Middle frontal gyrus (tissue), 1 donor: ENCODE measurements around the gene RAET1L.
"Not testable (repeated sequence)": the region's sequence is repeated elsewhere in the genome, so short reads cannot be mapped to it uniquely, and the experiment has no call there.

Experiments used
- DNase-seq: peaks from one replicate; pipeline ENCODE4 v3.0.0-alpha.2; 2015; ENCODE audit warnings: low spot score; ENCODE audit errors: extremely low spot score

RAET1L gene, protein sequence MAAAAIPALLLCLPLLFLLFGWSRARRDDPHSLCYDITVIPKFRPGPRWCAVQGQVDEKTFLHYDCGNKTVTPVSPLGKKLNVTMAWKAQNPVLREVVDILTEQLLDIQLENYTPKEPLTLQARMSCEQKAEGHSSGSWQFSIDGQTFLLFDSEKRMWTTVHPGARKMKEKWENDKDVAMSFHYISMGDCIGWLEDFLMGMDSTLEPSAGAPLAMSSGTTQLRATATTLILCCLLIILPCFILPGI

DNA sequence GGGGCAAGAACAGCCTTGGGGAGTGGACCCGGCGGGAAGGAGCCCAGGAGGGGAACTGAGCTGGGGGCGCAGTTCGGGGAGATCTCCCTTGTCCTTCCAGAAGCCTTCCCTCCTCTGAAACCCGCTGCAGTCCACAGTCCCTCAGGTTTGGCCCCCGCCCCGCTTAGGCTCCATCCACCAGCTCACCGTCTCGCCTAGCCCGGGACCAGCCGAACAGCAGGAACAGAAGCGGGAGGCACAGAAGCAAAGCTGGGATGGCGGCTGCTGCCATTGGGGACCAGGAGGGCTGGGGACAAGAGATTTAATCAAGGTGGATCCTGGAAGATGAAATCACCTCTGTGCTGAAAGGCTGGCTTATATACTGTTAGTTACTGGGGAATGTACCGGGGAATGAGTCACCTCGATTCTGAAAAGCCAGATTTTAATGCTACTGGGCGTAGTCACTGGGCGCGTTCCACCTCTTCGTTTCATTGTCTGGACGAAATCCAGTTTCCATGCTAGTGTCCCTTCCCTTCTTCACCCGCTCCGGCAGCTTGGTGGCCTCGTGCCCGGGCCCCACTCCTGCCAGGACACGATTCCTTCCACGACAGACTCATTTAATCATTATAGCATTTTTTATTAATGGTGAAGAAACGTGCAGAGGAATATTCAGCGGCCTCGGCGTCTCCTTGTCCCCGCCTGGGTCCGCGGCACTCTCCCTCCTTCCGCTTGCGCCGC, at the start of gene RAET1L:
TSS of gene RAET1L (minus strand) at position 332 of the 717 bp plus-strand sequence. CDS start at position 271, 61 bp downstream.
- DNase-seq: no peak

DNA sequence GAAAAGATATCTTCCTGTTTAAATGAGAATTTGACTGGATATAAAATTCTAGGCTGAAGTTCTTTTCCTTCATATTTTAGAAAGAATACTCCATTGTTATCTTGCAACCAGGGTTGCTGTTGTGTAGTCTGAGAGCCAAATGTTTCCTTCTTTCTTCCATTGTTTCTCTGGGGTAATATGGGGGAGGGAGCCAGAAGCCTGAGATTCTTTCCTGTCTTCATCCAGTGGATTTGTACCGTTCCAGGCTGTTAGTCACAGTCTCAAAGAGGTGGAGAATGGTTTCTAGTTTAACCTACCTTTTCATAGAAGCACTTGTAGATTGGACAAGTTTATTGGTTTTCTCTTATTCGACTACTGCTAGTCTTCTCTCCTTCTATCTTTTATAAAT, 49.7 kb upstream of the RAET1L start:
- no peak for DNase-seq

DNA sequence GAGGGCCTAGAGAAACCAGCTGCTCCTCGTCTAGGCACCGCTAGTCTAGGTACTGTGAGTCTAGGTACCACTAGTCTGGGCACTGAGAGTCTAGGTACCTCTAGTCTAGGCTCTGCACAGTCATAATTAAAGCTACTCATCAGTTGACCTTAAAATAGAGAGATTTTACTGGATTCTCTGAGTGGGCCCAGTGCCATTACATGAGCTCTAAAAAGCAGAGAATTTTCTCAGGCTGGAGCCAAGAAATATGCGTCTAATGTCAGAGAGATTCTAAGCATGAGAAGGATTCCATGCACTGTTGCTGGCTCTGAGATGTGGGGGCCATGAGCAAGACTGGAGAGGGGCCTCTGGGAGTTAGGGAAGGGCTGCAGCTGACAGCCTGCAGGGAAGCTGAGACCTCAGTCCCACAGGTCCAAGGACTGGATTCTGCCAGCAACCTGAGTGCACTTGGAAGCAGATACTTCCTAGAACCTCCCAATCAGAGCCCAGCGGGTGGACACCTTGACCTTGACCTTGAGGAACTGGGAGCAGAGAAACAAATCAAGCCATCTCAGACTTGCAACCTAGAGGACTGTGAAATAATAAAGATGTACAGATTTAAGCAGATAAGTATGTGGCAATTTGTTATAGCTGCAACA, 49.2 kb upstream of the RAET1L start:
- not testable (repeated sequence) for DNase-seq

DNA sequence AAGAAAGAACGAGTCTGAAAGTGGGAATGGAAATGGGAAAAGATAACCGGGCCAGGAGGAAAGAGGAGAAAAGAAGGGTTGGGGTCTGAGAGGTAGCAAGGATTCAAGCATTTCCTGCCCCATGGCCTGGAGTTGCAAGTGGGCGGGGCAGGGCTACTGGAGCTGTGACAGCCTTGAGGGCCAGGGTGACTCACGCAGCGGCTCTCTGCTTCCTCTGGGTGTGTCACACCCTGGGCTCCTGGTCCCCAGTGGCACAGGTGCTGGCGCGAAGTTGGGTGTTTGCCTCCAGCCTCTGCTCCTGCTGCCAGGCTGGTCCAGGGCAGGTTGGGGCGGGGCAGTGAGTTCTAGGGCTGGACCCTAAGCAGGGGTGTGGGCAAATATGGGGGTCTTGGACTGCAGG, 46.9 kb upstream of the RAET1L start:
- DNase-seq: no peak

DNA sequence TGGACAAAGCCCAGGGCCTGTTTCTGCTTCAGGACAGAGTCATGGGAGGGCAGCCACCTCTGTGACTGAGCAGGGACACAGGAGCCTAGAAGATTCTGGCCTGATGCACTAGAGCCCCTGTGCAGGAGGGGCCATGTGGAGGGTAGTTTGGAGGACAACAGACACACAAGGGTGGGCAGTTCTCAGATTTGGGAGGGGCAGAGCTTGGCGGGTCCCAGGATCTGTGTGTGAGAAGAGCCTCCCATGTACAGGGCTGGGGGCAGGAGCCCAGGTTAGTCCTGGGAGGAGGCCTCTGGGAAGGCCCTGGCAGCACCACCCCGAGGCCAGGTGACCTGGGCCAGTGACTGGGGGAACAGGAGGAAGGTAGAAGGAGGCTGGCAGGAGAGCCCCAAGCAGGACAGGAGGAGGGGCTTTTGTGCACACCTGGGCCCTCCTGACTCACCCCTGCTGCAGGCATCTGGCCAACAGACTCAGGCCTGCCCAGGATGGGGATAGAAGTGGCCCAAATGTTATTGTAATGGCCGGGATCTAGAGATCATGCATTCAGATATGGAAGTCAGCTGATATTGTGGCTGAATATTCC, 45.0 kb upstream of the RAET1L start:
- no peak for DNase-seq

DNA sequence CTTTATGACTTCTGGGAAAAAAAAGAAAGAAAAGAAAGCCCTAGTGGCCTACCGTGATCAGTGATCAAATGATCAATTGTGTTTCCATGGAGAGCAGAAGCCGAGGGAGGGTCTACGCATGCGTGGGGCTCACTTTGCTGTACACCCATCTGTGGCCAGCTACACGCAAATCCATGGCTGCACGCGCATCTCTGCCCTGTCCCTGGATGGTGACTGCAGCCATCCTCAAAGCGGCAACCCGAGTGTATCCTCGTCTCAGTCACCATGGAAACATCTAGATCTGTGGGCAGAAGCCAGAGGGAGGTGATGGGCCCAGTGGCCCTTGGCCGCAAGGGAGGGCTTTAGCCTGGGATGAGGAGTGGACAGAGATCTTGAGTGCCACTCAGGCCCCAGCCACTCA, 44.4 kb upstream of the RAET1L start:
- DNase-seq: no peak

DNA sequence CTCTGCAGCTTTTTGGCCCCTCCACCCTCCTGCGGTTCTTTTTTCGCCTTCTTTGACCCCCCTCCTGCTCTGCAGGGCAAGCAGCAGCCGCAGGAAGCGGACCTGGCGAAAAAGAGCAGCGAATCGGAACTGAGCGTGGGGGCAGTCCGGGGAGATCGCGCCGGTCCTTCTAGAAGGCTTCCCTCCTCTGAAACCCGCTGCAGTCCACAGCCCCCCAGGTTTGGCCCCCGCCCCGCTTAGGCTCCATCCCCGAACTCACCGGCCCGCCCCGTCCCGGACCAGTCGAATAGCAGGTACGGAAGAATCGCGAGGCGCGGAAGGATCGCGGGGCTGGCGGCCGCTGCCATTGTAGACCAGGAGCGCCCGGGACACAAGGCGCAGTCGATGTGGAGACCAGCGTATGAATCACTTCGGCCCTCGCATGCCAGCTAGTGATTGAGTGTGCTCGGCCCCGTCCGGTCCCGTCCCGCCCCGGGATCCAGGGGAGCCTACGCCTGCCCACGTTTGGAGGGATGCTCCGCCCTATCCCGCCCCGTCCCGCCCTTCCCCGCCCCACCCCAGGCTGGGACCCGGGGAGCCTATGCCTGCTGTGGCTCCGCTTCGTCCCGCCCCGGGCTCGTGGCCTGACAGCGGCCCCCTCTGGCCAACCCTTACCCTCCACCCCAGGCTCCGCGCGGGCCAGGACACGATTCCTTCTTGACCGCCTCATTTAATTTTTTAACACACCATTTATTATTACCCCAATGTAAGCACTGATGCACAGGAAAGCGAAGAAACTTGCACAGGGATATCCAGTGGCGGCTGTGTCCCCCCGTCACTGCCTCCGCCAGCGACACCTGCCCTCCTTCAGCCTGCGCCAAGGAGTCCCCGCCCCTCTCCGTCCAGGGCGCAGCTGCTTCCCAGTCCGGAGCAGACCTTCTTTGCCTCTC, 43.7 kb upstream of the RAET1L start, which contains the start of gene ULBP3:
TSS of gene ULBP3 (minus strand) at position 402 of the 929 bp plus-strand sequence. CDS start at position 347, 55 bp downstream.
- no peak for DNase-seq

DNA sequence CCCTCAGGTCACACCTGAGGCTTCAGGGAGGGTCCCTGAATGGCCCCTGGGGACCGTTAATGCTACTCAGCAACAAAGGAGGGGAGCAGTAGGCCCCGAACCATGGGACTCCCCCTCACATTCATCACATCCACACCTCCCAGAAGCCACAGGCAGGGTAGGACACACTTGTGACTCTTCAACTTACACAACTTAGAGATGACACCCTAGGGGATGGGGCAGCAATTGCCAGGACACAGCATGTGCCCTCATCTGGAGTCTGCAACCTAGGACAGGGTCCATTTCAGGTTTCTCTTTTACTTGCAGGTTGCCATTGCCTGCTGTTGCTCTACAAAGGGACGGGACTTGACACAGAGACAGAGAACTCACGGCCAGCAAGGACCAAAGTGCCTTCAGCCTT, 42.8 kb upstream of the RAET1L start:
- DNase-seq: no peak

DNA sequence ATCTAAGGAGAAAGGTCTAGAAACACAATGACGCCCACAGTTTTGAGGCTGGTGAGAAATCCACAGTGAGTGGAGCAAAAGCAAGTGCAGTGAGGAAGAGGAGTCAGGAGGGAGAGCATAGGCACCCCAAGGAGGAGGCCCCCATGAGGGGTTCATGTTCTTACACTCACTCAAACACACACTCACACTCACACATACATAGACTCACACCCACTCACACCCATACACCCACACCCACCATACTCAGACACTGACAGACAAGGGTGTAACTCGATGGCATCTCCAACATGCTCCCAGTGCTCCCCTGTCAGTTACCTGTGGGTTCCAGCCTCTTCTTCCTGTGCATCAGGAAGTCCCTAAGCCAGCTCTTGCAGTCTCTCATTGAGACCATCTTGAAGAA, 39.8 kb upstream of the RAET1L start:
- no peak for DNase-seq

DNA sequence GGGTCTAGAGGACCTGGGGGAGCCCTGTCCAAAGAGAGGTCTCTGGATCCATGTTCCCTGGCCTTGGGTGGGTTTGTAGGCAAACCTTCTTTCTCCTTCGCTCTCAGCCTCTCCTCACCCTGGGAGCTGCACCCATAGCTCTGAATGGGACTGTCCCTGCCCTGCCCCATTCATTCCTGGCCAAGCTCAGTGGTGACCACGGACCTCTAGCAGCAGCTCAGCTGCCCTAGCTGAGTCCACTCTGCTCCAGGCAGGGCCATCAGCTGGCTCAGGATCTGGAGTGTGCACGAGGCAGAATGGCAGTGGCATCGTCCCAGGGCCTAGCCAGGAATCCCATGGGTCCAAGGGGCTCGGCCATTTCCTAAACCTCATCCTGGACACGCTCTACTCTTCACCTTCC, 38.3 kb upstream of the RAET1L start:
- DNase-seq: no peak

DNA sequence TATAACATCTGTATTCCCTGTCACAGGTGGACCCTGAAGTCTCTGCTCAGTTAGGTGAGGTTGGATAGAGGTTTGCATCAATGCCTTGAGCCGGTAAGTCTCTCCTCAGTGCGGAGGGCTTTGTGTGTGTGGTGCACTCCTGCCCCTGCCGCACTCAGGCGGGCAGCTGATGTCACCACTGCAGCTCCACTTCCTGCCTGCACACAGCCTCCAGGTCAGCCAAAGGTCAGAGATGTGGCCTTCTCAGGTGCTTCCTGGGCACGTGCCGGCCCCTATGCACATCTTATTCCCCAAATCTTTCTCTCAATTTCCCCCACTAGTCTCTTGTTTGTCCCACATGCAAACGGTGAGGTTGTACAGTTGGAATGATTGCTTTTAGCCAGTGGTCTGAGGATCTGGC, 34.6 kb upstream of the RAET1L start:
- not testable (repeated sequence) for DNase-seq

DNA sequence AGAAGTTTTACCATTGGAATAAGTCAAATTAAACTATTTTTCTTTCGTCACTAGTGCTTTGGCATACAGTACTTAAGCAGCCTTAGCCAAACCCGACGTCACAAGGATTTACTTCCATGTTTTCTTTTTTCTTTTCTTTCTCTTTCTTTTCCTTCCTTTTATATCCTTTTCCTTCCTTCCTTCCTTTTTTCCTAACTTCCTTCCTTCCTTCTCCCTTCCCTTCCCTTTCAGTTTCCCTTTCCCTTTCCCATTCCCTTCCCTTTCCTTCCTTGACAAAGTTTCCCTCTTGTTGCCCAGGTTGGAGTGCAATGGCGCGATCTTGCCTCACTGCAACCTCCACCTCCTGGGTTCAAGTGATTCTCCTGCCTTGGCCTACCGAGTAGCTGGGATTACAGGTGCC, 33.7 kb upstream of the RAET1L start:
- no peak for DNase-seq

DNA sequence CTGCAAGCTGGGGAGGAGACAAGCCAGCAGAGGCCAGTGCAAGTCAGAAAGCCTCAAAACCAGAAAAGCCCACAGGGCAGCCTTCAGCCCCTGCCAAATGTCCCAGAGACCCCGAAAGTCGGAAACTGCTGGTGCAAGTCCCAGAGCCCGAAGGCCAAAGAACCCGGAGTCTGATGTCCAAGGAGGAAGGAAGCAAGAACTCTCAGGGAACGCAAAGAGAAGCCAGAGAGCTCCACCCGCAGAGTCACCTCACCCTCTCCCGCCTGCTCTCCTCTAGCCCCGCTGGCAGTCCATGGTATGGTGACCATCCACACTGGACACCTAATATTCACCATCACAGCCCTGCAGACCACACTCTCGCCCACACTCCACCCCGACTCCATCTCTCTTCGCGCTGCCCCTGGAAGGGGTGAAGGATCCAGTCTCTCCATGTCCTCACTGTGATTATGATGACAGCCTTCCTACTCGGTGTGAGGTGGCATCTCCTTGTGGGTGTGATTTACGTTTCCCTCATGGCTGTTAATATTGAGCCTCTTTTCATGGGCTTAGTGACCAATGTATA, 33.0 kb upstream of the RAET1L start:
- DNase-seq: no peak

DNA sequence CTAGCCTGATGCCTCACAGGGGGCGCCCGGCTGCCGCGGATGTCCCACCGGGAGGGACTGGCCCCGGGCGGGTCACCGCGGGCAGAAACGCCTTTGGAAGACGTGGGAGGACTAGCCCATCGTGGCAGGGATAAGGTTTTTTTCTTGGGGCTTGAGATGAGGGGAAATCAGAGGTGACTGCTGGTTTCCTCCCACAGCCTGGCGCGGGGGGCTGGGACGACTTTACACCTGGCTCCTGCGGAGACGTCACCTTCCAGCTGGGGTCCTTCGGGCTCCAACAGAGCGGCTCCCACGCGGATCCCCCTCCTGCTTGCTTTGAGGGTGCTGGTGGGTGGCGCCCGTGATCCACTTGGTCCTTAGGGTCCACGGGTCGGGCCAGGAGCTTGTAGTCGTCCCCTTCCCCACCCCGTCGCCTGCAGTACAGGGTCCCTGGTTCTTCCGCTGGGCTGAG, 32.2 kb upstream of the RAET1L start:
- no peak for DNase-seq

DNA sequence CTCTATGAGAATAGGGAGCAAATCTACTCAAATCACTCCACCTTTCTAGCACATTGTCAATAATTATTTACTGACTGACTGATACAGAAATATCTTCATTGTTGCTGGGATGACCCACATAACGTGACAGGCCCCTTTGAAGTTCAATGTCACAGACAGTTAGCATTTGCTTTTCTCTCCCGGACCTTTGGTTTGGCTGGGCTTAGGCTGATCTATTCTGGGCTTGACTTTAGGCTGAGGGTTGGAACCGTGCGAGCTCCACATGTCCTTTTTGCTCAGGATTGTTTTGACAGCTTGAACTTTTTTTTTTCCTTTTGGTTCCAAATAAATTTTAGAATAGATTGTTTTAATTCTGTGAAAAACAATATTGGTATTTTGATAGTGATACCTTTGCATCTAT, 31.6 kb upstream of the RAET1L start:
- DNase-seq: no peak

DNA sequence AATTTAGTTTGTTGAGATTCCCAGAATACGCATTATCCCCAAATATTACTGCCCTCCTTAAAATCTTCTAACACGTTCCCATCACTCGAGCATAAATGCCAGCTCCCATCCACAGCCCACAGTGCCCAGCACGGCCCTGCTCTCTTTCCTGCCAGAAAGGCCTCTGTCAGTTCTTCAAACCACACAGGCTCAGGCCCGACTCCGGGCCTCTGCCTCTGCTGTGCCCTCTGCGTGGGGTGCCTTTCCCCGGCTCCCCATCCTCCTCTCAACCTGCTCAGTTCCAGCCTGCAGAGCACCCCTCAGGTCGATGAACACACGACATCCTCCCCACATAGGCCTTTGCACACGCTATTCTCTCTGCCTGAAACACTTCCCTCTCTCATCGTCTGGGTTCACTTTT, 30.8 kb upstream of the RAET1L start:
- no peak for DNase-seq

DNA sequence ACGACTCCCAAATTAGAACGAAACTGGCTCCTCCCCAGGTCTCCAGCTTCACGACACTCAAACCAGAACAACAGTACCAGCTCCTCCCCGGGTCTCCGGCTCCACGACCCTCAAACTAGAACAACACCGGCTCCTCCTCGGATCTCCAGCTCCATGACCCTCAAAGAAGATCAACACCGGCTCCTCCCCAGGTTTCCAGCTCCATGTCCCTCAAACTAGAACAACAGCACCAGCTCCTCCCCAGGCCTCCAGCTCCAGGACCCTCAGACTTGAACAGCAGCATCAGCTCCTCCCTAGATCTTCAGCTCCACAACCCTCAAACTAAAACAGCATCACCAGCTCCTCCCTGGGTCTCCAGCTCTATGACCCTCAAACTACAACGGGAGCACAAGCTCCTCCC, 29.8 kb upstream of the RAET1L start:
- no peak for DNase-seq

DNA sequence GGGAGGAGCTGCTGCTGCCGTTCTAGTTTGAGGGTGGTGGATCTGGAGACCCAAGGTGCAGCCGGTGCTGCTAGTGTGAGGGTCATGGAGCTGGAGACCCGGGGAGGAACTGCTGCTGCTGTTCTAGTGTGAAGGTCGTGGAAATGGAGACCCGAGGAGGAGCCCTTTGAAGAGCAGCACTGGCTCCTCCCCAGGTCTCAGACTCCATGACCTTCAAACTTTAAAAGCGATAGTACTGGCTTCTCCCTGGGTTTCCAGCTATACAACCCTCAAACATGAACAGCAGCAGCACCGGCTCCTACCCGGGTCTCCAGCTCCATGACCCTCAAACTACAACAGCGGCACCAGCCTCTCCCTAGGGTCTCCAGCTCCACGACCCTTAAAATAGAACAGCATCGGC, 28.1 kb upstream of the RAET1L start:
- no peak for DNase-seq

DNA sequence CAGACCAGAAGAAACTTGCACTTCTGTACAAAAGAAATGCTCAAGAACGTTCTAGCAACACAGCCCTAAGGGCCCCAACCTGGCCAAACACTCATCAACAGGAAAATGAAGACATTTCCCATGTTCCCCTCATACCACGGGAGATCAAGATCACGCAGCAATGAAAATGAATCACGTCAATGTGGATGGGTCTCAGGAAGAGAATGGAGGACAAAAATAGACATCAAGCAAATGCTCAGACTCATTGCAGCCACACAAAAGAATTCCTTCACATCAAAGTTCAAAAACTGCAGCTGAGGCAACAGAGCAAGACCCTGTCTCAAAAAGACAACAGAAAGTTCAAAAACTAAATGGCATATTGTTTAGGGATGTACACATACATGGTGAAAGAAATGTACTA, 25.5 kb upstream of the RAET1L start:
- no peak for DNase-seq

DNA sequence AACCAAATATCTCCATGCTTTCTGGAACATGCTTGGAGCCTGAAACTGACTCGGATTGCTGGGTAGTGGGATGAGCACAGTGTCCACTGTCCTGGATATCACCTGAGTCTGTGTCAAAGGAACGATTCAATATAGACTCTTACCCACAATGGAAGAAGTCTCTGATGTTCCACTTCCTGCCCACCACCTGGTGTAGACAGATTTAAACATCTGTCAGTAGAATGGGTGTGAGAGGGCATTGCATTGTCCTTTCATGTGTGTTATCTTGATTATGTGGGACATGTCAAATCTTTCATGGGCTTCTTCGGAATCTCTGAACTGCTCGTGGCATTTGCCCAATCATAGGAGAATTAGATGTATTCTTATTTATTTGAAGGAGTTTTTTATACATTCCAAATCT, 22.8 kb upstream of the RAET1L start:
- DNase-seq: no peak

DNA sequence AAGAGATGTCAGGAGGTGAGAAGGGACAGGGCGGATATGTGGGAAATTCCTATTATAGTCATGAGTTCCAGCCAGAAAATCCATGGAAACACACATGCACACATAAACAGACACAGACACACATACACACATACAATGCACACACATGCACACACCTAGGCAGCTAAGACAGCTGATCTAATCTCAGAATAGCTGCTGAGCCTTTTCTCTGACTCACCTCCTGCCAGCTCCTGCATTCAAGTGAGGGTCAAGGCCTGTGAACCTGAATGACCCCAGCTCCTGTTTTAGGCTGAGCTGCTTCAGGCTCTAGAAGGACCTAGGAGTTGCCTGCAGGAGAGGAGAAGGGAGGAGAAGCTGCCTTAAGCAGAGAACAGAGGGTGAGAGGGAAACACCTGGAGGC, 21.6 kb upstream of the RAET1L start:
- no peak for DNase-seq
